B cell (primary cell): Measurements from ENCODE around the gene TCEANC. TPM values are rescaled to one million over a fixed set of nuclear protein-coding genes. Genes with fewer than 3 reads are reported as not detected.
"Not testable (repeated sequence)": the region's sequence is repeated elsewhere in the genome, so short reads cannot be mapped to it uniquely, and the experiment has no call there.

Experiments used
- ATAC-seq: fragments of 200-7000 bp; cut with Tn5 transposase; one replicate; pipeline ENCODE4 v1.10.0; 2021; ENCODE audit warnings: low read depth, mild to moderate bottlenecking, moderate number of reproducible peaks, moderate library complexity
- CTCF ChIA-PET: fragments of 350-600 bp; sonication (Branson Sonifier 250); formaldehyde crosslinking; loops from one replicate; lab custom pipeline; 2021; ENCODE audit warnings: antibody characterized with exemption, inconsistent platforms; lab: Charles Lee
- POLR2A ChIA-PET: fragments of 350-600 bp; sonication (Branson Sonifier 250); formaldehyde crosslinking; loops from one replicate; lab custom pipeline; 2021; ENCODE audit warnings: antibody characterized with exemption; lab: Charles Lee
- DNase-seq: peaks from one replicate; pipeline ENCODE4 v3.0.0; 2013
- H2AFZ ChIP-seq: 2 replicates; pipeline ENCODE4 v1.6.1; 2012; ENCODE audit warnings: mild to moderate bottlenecking, low read depth, low read length; ENCODE audit not compliant: insufficient read depth, poor library complexity, severe bottlenecking
- H3K27ac ChIP-seq, 2 donors: 1 replicate in 1 of 2; 2 replicates in 1 of 2; pipeline ENCODE4 v1.5.1; 2012 to 2013; ENCODE audit warnings: low read length in 2 of 2, mild to moderate bottlenecking in 2 of 2, moderate library complexity in 1 of 2
- H3K27me3 ChIP-seq, 4 experiments: fragments of 200-600 bp in 1 of 4; sonication (generic) in 1 of 4; replicated peaks in 1 of 4; 1 replicate in 2 of 4; 2 replicates in 2 of 4; pipeline versions ENCODE4 v1.6.1 to v1.7.0; 2013 to 2016; ENCODE audit warnings: low read length in 3 of 4, mild to moderate bottlenecking in 2 of 4, mixed read lengths in 1 of 4, moderate library complexity in 1 of 4; ENCODE audit not compliant: insufficient read depth in 4 of 4, control insufficient read depth in 3 of 4; ENCODE audit errors: control extremely low read depth in 1 of 4
- H3K36me3 ChIP-seq, 2 experiments: replicated peaks in 1 of 2; 1 replicate in 1 of 2; 2 replicates in 1 of 2; pipeline versions ENCODE4 v1.6.1 to v1.7.1; 2013; ENCODE audit warnings: low read length in 1 of 2; ENCODE audit not compliant: insufficient read depth in 2 of 2, control insufficient read depth in 1 of 2; ENCODE audit errors: control extremely low read depth in 1 of 2, extremely low read depth in 1 of 2
- H3K4me1 ChIP-seq, 2 donors: fragments of 200-600 bp in 1 of 2; sonication (generic) in 1 of 2; 1 replicate in 1 of 2; 2 replicates in 1 of 2; pipeline versions ENCODE4 v1.5.1 to v1.6.1; 2013 to 2017; ENCODE audit warnings: low read length in 2 of 2; ENCODE audit not compliant: control insufficient read depth in 2 of 2, insufficient read depth in 2 of 2
- H3K4me2 ChIP-seq: replicated peaks from 2 replicates; pipeline ENCODE3; 2012; ENCODE audit warnings: mild to moderate bottlenecking, low read depth, low read length; ENCODE audit not compliant: poor library complexity, severe bottlenecking
- H3K4me3 ChIP-seq, 5 experiments: fragments of 200-600 bp in 1 of 5; sonication (generic) in 1 of 5; 1 replicate in 3 of 5; 2 replicates in 2 of 5; pipeline versions ENCODE4 v1.5.1 to v1.7.0; 2011 to 2016; ENCODE audit warnings: low read length in 4 of 5, mild to moderate bottlenecking in 4 of 5, low read depth in 2 of 5, control low read depth in 1 of 5, moderate library complexity in 1 of 5; ENCODE audit not compliant: insufficient read depth in 1 of 5; ENCODE audit errors: control extremely low read depth in 1 of 5, extremely low read depth in 1 of 5
- H3K79me2 ChIP-seq: fragments of 200-600 bp; sonication (generic); one replicate; pipeline ENCODE4 v1.6.0; 2016; ENCODE audit warnings: low read length; ENCODE audit not compliant: control insufficient read depth, insufficient read depth
- H3K9ac ChIP-seq: fragments of 200-600 bp; sonication (generic); 2 replicates; pipeline ENCODE4 v1.6.1; 2017; ENCODE audit warnings: mild to moderate bottlenecking, low read length, moderate library complexity
- H3K9me3 ChIP-seq, 3 donors: one replicate each; pipeline versions ENCODE4 v1.6.1 to v1.7.1; 2013; ENCODE audit warnings: low read length in 2 of 3; ENCODE audit not compliant: control insufficient read depth in 2 of 3, insufficient read depth in 1 of 3; ENCODE audit errors: control extremely low read depth in 1 of 3
- H4K20me1 ChIP-seq: 2 replicates; pipeline ENCODE4 v1.6.0; 2012; ENCODE audit warnings: mild to moderate bottlenecking, low read length; ENCODE audit not compliant: insufficient read depth, control insufficient read depth, poor library complexity, severe bottlenecking
- H3K27ac Mint-ChIP-seq: one replicate; pipeline ENCODE4 v1.8.0; 2021; ENCODE audit warnings: mixed read lengths
- H3K27me3 Mint-ChIP-seq: one replicate; pipeline ENCODE4 v1.8.0; 2021; ENCODE audit warnings: mixed read lengths
- H3K4me1 Mint-ChIP-seq: one replicate; pipeline ENCODE4 v1.8.0; 2021; ENCODE audit warnings: mixed read lengths
- H3K4me3 Mint-ChIP-seq: one replicate; pipeline ENCODE4 v1.8.0; 2021; ENCODE audit warnings: mixed read lengths
- H3K9me3 Mint-ChIP-seq: one replicate; pipeline ENCODE4 v1.8.0; 2022; ENCODE audit warnings: mixed read lengths; ENCODE audit not compliant: insufficient read depth
- EZH2 ChIP-seq: IDR thresholded peaks from 2 replicates; pipeline ENCODE4 v1.6.1; 2012; ENCODE audit warnings: borderline replicate concordance, low read depth, mild to moderate bottlenecking, moderate library complexity, low read length; ENCODE audit not compliant: insufficient read depth, poor library complexity, severe bottlenecking
- WGBS: methylation state at CpG from one replicate; pipeline ENCODE4 v1.1.5; 2013; ENCODE audit warnings: missing lambda C conversion rate; ENCODE audit not compliant: insufficient coverage; 5-methylcytosine and 5-hydroxymethylcytosine counted together
- intact Hi-C: fragments of 100-400 bp; cut with micrococcal nuclease; formaldehyde crosslinking; loops from one replicate; pipeline ENCODE4 v1.10.0; 2022
- polyA plus RNA-seq: library from polyadenylated mRNA; depleted of rRNA; stranded (reverse); fragments of >200 nt; gene quantifications from 2 replicates; pipeline ENCODE4 v1.2.3, GENCODE V29; 2012
- total RNA-seq, 2 donors: library from RNA; stranded (reverse); fragments of 120-200 nt in 1 of 2; gene quantifications; 1 replicate in 1 of 2; 2 replicates in 1 of 2; pipeline versions ENCODE4 v1.2.3 to v1.2.4, GENCODE V29; 2013 to 2022
- TF ChIP-seq, protein P1 (sequence below): fragments of 200-600 bp; IDR thresholded peaks from one replicate; pipeline ENCODE4 v1.8.0; 2022; ENCODE audit warnings: antibody characterized with exemption, mild to moderate bottlenecking

Gene TCEANC
- total and polyA plus RNA-seq, 2 donors (not counting 1 experiment from before 2014, with no cell fraction given) = 5.5 to 10.0 TPM

DNA sequence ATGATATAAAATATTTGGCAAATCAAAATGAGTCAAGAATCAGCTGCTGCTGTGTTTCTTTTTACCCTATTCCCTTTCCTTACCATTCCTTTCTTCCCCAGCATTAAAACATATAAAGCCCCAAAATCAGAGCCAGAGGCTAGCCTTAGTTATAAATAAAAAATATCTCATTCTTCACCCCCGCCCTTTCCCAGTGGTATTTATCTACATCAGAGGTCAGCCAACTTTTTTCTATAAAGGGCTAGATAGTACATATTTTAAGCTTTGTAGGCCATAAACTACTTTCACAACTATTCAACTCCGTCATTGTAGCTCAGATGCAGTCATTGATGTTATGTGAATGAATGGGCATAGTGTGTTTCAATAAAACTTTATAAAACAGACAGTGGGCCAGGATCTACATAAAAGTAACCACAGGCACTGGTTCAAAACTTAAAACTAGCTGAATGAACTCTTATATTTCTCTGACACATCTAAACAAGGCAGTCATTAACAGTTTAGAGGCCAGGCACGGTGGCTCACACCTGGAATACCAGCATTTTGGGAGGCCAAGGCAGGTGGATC is 30.5 kb upstream of the TCEANC start:
- H3K27ac ChIP-seq = no peak overlapping the region
- H3K9ac ChIP-seq = no peak overlapping the region
- no peak for TF ChIP-seq EZH2
- TF ChIP-seq, protein P1, sequence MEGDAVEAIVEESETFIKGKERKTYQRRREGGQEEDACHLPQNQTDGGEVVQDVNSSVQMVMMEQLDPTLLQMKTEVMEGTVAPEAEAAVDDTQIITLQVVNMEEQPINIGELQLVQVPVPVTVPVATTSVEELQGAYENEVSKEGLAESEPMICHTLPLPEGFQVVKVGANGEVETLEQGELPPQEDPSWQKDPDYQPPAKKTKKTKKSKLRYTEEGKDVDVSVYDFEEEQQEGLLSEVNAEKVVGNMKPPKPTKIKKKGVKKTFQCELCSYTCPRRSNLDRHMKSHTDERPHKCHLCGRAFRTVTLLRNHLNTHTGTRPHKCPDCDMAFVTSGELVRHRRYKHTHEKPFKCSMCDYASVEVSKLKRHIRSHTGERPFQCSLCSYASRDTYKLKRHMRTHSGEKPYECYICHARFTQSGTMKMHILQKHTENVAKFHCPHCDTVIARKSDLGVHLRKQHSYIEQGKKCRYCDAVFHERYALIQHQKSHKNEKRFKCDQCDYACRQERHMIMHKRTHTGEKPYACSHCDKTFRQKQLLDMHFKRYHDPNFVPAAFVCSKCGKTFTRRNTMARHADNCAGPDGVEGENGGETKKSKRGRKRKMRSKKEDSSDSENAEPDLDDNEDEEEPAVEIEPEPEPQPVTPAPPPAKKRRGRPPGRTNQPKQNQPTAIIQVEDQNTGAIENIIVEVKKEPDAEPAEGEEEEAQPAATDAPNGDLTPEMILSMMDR = no peak
- CTCF ChIA-PET = interaction anchor here (0.9 kb wide), 1 partner anchor 13 kb away, joined by 3 read pairs; no protein-coding TSS in a partner anchor
- H3K4me3 ChIP-seq = no peak overlapping the region
- no peaks in the 10 kb centered on the region for H3K4me1 ChIP-seq
- no CpG with 5 or more reads among the region's 3 CpGs for WGBS
- H3K4me3 Mint-ChIP-seq = no peak overlapping the region
- no peaks in the 10 kb centered on the region for H3K27me3 Mint-ChIP-seq
- peaks cover 0 to 12% (median 0%) of the 10 kb centered on the region in 4 experiments for H3K27me3 ChIP-seq
- H3K79me2 ChIP-seq = no peaks in the 10 kb centered on the region
- intact Hi-C loops = no loop called here
- H3K9me3 Mint-ChIP-seq = no peaks in the 10 kb centered on the region
- H3K36me3 ChIP-seq = no peaks in the 10 kb centered on the region
- ATAC-seq (no peak), DNase-seq (no peak)
- no peak overlapping the region for H3K4me2 ChIP-seq
- H3K4me1 Mint-ChIP-seq = peaks cover 2% of the 10 kb centered on the region
- POLR2A ChIA-PET = no interaction called here
- H3K27ac Mint-ChIP-seq = no peak overlapping the region
- no peaks in the 10 kb centered on the region for H3K9me3 ChIP-seq
- no peaks in the 10 kb centered on the region for H4K20me1 ChIP-seq
- H2AFZ ChIP-seq = no peak overlapping the region

DNA sequence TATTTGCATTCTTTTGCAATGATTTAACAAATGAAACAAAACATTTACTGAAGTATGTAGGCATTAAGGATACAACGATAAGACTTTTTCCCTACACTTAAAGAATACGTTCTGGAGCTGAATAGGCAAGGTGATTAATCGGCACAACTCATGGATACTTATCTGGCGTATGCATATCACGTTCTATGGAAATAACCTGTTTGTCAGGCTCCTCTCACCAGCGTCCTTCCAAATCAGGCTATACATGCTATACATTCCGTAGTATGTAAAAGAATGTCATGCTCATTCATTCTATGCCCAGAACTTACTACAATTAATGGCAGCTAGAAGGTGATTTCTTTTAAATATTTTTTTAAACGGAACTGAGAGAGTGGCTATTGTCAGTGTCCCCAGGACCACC is 25.6 kb upstream of the TCEANC start:
- POLR2A ChIA-PET = no interaction called here
- H3K9ac ChIP-seq = no peak overlapping the region
- no peaks in the 10 kb centered on the region for H3K79me2 ChIP-seq
- no peak overlapping the region for H3K4me2 ChIP-seq
- TF ChIP-seq, protein P1 = no peak
- no peak for TF ChIP-seq EZH2
- WGBS = no CpG with 5 or more reads among the region's 8 CpGs
- no peaks in the 10 kb centered on the region for H3K4me1 ChIP-seq
- CTCF ChIA-PET = interaction anchor here (1.0 kb wide), 1 partner anchor 9 kb away, joined by 3 read pairs; no protein-coding TSS in a partner anchor
- Mint-ChIP-seq H3K27me3 (no peaks in the 10 kb centered on the region), H3K4me3 (no peak overlapping the region), H3K27ac (no peak overlapping the region), H3K4me1 (no peaks in the 10 kb centered on the region), H3K9me3 (no peaks in the 10 kb centered on the region)
- H3K27me3 ChIP-seq = peaks cover 0 to 12% (median 0%) of the 10 kb centered on the region in 4 experiments
- no peak overlapping the region for H3K27ac ChIP-seq
- H3K36me3 ChIP-seq = no peaks in the 10 kb centered on the region
- H2AFZ ChIP-seq = no peak overlapping the region
- DNase-seq (no peak), ATAC-seq (no peak)
- no peaks in the 10 kb centered on the region for H4K20me1 ChIP-seq
- H3K9me3 ChIP-seq = no peaks in the 10 kb centered on the region
- no peak overlapping the region for H3K4me3 ChIP-seq
- intact Hi-C loops = no loop called here

DNA sequence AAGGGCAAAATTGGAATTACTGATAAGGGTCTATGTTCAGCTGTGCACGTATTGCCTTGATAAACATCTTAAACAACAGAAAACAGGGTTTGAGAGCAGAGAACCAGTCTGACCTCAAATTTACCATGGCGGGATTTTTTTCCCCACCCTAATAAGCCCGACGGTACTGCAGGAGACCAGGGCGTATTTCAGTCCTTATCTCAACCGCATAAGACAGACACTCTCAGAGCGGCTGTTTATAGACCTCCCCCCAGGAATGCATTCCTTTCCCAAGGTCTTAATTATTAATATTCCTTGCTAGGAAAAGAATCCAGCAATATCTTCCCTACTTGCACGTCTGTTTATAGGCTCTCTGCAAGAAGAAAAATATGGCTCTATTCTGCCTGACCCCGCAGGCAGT is 15.7 kb upstream of the TCEANC start:
- H3K4me1 ChIP-seq, intact Hi-C loops, H3K79me2 ChIP-seq, H3K9me3 Mint-ChIP-seq, H2AFZ ChIP-seq, H3K36me3 ChIP-seq, H3K27me3 Mint-ChIP-seq, H3K4me3 Mint-ChIP-seq, H3K4me1 Mint-ChIP-seq, H3K27ac Mint-ChIP-seq, H4K20me1 ChIP-seq, CTCF ChIA-PET, ATAC-seq, POLR2A ChIA-PET, H3K9me3 ChIP-seq, H3K4me2 ChIP-seq, H3K4me3 ChIP-seq, H3K9ac ChIP-seq, H3K27ac ChIP-seq, DNase-seq: not testable (repeated sequence)
- 100% methylated on average over 2 of the region's 9 CpGs for WGBS
- peaks cover 0 to 17% (median 1%) of the 10 kb centered on the region in 4 experiments for H3K27me3 ChIP-seq
